ENCODE data around the gene CLCN2. TPM values are rescaled to one million over a fixed set of nuclear protein-coding genes. Genes with fewer than 3 reads are reported as not detected.

CLCN2 gene
- total RNA-seq, 1 experiment from 2014 or later: 22.9 TPM

DNA sequence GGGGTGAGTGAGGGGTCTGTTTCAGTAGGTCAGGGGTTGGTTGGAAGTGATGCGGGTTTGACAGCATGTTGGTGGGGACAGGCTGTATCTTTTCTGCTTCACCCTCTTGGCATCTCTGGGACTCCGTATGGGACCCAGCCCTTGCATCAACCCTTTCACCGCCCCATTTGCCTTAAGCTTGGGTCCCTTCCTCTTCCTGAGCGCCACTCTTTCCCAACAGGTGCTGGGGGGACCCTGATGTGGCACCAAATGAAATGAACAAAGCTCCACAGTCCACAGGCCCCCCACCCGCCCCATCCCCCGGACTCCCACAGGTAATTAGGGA lies 45.9 kb downstream of the CLCN2 start:
- no TSS peak for BruUV-seq (replicated peaks)
- intact Hi-C loops (cut with micrococcal nuclease; ENCODE audit: unreplicated experiment): no loop called here

GRCh38 chr3:184314700-184315542 lies 46.5 kb downstream of the CLCN2 start:
- Mint-ChIP-seq H3K27ac (ENCODE audit: unreplicated experiment) (peak overlapping the region; percentile 78), H3K36me3 (ENCODE audit: insufficient read depth, unreplicated experiment) (peaks cover 64% of the 10 kb centered on the region), H3K4me3 (ENCODE audit: low read depth, unreplicated experiment) (peak overlapping the region; percentile 68), H3K27me3 (ENCODE audit: unreplicated experiment) (no peaks in the 10 kb centered on the region), H3K4me1 (ENCODE audit: low read depth, unreplicated experiment) (peaks cover 36% of the 10 kb centered on the region), H3K9me3 (ENCODE audit: low read depth, unreplicated experiment) (no peaks in the 10 kb centered on the region)
- CTCF ChIA-PET: interaction anchor here (0.6 to 0.9 kb wide), 2 partner anchors 87 to 141 kb away, joined by 3 to 6 read pairs; no protein-coding TSS in a partner anchor
- TF ChIP-seq CTCF (IDR thresholded peaks at IDR 0.05; ENCODE audit: unreplicated experiment): no peak
- intact Hi-C loops (cut with micrococcal nuclease; ENCODE audit: unreplicated experiment): no loop called here
- BruUV-seq (replicated peaks): no TSS peak
- DNase-seq: peak; percentile 84

More for the DNA sequence above, 45.9 kb downstream of the CLCN2 start:
- H3K4me3 Mint-ChIP-seq (ENCODE audit: low read depth, unreplicated experiment): peak overlapping the region; percentile 68
- peaks cover 66% of the 10 kb centered on the region for H3K36me3 Mint-ChIP-seq (ENCODE audit: insufficient read depth, unreplicated experiment)
- TF ChIP-seq CTCF (IDR thresholded peaks at IDR 0.05; ENCODE audit: unreplicated experiment): no peak
- no peaks in the 10 kb centered on the region for H3K9me3 Mint-ChIP-seq (ENCODE audit: low read depth, unreplicated experiment)
- peaks cover 38% of the 10 kb centered on the region for H3K4me1 Mint-ChIP-seq (ENCODE audit: low read depth, unreplicated experiment)
- CTCF ChIA-PET: interaction anchor here (0.9 kb wide), 1 partner anchor 87 kb away, joined by 3 read pairs; no protein-coding TSS in a partner anchor
- no peaks in the 10 kb centered on the region for H3K27me3 Mint-ChIP-seq (ENCODE audit: unreplicated experiment)
- DNase-seq: no peak
- peak overlapping the region; percentile 61 for H3K27ac Mint-ChIP-seq (ENCODE audit: unreplicated experiment)

GRCh38 chr3:184314363-184314699 lies 47.1 kb downstream of the CLCN2 start, which contains the start of gene EIF4G1:
TSS of gene EIF4G1 (plus strand) at chr3:184314606. CDS start at chr3:184315797, 1,191 bp downstream.
- intact Hi-C loops (cut with micrococcal nuclease; ENCODE audit: unreplicated experiment): no loop called here
- no TSS peak for BruUV-seq (replicated peaks)
- Mint-ChIP-seq H3K27ac (ENCODE audit: unreplicated experiment) (peak within 1 kb of the TSS; percentile 78), H3K4me1 (ENCODE audit: low read depth, unreplicated experiment) (peaks cover 30% of the 10 kb centered on the region), H3K4me3 (ENCODE audit: low read depth, unreplicated experiment) (peak within 1 kb of the TSS; percentile 68), H3K27me3 (ENCODE audit: unreplicated experiment) (no peaks in the 10 kb centered on the region), H3K36me3 (ENCODE audit: insufficient read depth, unreplicated experiment) (peaks cover 64% of the 10 kb centered on the region), H3K9me3 (ENCODE audit: low read depth, unreplicated experiment) (no peaks in the 10 kb centered on the region)
- CTCF ChIA-PET: interaction anchor here (0.7 kb wide), 1 partner anchor 1218 kb away, joined by 3 read pairs; no protein-coding TSS in a partner anchor
- DNase-seq: peak; percentile 98
- TF ChIP-seq CTCF (IDR thresholded peaks at IDR 0.05; ENCODE audit: unreplicated experiment): no peak

DNA sequence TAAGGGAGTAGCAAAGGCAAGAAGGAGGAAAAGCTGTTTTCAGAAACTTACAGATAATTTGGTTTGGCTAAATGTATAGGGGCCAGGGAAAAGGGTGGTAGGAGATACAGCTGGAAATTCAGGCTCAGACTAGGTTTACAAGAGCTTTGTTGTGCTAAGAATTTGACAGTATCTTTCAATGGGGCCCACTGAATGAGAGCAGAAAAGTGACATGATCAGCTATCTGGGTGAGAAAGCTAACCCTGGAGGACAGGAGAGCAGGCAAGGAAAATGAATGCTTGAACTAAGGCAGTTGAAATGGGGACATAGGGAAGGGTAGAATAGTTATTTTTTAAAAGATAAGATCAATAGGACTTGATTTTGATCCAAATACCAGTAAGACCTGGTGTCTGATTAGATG lies 49.8 kb downstream of the CLCN2 start:
- Mint-ChIP-seq H3K4me3 (ENCODE audit: low read depth, unreplicated experiment) (no peak overlapping the region), H3K9me3 (ENCODE audit: low read depth, unreplicated experiment) (no peaks in the 10 kb centered on the region), H3K36me3 (ENCODE audit: insufficient read depth, unreplicated experiment) (peaks cover 65% of the 10 kb centered on the region), H3K27ac (ENCODE audit: unreplicated experiment) (peak overlapping the region; percentile 0), H3K4me1 (ENCODE audit: low read depth, unreplicated experiment) (peaks cover 7% of the 10 kb centered on the region), H3K27me3 (ENCODE audit: unreplicated experiment) (no peaks in the 10 kb centered on the region)
- BruUV-seq (replicated peaks): no TSS peak
- intact Hi-C loops (cut with micrococcal nuclease; ENCODE audit: unreplicated experiment): no loop called here
- no peak for TF ChIP-seq CTCF (IDR thresholded peaks at IDR 0.05; ENCODE audit: unreplicated experiment)
- no peak for DNase-seq
- CTCF ChIA-PET: interaction anchor here (0.7 to 1.2 kb wide), 2 partner anchors 11 to 239 kb away, joined by 4 read pairs; no protein-coding TSS in a partner anchor

Measured in Calu3 (cell line).